HG03457 (cell line): ENCODE data around the gene OMP.

Experiments used
- ATAC-seq: cut with Tn5 transposase; IDR thresholded peaks from one replicate; pipeline ENCODE4 v1.9.1; 2021; ENCODE audit warnings: moderate number of reproducible peaks; ENCODE audit not compliant: unreplicated experiment

The OMP gene

DNA sequence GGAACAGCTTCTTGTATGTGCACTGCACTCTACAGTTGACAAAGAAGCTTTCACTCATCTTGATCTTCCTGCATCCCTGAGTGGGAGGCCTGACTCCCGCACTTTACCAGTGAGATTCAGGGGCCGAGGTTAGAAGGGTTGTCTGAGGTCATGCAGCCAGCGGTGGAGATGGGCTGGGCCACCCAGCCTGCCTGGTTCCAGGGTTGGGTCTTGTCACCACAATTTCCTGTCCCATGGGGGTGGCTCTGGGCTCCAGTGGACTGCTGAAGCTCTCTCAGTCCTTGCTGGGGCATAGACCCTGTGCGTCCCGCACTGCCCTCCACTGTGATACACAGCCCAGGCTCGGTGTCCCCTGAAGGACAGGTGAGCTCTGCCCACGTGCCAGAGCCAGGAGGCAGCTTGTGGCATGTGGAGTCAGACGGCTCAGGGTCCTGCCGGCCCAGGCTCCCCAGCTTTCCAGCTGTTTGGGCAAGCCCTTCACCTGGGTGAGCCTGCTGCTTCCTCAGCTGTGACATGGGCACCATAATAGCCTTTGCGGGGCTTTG, 18.5 kb downstream of the OMP start:
- ATAC-seq, result no peak

DNA sequence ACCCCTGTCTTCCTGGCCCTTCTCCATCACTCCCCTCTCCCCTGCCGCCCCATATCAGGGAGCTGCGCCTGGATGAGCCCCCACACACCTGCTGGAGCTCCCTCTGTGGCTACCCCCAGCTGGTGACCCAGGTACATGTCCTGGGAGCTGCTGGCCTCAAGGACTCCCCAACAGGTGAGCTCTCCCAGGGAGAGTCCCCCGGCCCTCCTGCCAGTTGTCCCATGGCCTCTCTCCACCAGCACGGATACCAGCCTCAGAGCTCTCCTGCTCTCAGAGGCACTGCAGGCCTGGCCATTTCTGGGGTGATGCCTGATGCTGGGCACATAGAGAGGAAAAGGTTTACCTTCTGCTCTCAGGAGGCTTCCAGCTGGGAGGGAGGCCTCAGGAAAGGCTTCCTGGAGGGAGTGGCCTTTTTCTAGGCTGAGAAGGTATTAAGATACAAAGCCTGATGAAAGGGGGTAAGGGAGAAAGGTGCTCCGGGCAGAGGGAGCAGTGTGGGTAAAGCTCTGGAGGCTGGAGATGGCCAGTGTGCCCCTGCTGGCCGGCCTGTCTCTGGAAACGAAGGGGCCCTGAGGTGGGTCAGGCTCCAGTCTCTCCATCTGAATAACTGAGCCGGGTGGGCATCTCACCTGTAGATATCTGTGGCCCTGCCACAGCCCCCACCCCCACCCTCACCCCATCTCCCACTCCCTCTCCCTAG, 19.4 kb downstream of the OMP start:
- no peak for ATAC-seq

DNA sequence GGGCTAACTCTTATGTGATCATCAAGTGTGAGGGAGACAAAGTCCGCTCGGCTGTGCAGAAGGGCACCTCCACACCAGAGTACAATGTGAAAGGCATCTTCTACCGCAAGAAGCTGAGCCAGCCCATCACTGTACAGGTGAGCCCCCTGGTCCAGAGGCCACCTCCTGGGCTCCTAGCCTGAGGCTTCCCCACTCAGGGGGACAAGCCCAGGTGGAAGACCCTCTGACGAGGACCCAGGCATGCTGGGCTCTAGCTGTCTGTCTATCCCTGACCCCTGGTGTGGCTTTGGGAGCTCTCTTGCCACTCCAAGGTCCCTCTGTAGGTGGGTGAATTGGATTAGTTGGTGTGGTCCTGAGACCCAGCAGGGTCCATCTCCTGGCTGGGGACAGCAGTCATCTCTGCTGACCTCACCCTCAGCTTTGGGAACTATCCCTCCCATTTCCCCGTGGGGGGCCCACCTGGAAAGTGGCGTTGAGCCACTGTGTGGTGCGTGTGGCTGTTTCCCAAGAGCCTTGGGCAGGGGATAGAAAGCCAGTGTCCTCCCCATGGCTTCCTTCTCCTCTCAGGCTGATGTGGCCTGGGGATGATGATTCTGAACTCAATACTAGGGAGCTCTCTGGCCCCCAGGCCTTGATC, 20.1 kb downstream of the OMP start:
- ATAC-seq, result no peak

DNA sequence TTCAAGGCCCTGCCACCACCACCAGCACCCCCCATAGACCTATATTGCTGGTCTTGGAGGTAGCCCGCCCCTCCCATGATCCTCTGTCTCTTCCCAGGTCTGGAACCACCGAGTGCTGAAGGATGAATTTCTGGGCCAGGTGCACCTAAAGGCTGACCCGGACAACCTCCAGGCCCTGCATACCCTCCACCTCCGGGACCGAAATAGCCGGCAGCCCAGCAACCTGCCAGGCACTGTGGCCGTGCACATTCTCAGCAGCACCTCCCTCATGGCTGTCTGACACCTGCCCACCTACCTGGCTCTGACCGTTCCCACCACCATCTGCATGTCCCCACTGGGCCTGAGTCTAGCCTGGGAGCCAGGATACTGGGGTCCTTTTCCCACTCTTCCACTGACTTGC, 21.0 kb downstream of the OMP start:
- ATAC-seq, result no peak

- no peak for ATAC-seq
Measured at GRCh38 chr11:77124041-77124440, 21.4 kb downstream of the OMP start.

DNA sequence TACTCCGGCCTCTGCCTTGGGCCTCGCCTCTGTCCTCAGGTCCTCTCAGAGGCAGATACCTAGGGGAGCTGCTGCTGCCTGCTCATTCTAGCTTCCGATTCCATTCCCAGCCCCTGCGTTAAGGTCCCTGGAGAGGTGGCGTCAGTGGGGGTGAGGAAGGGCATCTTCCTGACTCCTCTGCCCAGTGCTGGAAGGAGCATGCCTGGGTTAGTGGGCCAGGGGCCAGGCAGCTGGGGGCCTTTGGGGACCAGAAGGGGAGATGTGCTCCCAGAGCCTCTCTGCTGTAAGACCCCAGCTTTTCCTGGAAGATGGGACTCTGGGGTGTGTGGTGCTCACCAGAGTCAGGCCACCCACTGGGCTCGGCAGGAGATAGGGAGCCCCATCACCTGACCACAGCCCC, 21.8 kb downstream of the OMP start:
- ATAC-seq, result no peak

DNA sequence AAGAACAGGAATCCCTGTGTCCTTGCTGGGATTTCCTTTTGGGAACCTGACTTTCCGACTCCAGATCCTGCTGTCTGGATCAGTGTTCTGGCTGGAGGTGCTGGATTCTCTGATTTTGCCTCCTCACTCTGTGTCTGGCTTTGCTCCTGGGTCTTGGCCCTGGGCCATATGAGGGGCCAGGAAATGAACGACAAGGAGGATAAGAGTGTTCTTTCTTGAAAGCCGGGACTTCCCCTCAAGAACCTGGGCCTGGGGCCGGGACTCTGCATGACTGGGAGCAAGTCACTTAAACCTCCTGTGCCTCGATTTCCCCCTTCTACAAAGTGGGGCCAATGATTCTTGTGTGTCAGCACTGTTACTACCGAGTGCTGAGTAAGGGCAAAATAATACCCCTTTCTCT, 22.6 kb downstream of the OMP start:
- no peak for ATAC-seq

- no peak for ATAC-seq
Measured at GRCh38 chr11:77125695-77126094, 23.1 kb downstream of the OMP start.

- no peak for ATAC-seq
Measured at GRCh38 chr11:77126156-77126775, 23.6 kb downstream of the OMP start.

- no peak for ATAC-seq
Measured at GRCh38 chr11:77126861-77127234, 24.2 kb downstream of the OMP start.

GRCh38 chr11:77127235-77127911, 24.7 kb downstream of the OMP start:
- no peak for ATAC-seq

DNA sequence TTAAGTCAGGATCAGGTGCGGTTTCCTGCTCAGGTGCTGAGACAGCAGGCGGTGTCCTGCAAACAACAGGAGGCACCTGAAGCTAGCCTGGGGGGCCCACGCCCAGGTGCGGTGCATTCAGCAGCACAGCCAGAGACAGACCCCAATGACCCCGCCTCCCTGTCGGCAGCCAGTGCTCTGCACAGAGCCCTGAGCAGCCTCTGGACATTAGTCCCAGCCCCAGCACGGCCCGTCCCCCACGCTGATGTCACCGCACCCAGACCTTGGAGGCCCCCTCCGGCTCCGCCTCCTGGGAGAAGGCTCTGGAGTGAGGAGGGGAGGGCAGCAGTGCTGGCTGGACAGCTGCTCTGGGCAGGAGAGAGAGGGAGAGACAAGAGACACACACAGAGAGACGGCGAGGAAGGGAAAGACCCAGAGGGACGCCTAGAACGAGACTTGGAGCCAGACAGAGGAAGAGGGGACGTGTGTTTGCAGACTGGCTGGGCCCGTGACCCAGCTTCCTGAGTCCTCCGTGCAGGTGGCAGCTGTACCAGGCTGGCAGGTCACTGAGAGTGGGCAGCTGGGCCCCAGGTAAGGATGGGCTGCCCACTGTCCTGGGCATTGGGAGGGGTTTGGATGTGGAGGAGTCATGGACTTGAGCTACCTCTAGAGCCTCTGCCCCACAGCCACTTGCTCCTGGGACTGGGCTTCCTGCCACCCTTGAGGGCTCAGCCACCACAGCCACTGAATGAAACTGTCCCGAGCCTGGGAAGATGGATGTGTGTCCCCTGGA, 25.5 kb downstream of the OMP start, which contains the start of gene MYO7A:
Gene MYO7A (plus strand): TSS at position 327 of the 772 bp plus-strand sequence. CDS start 2,389 bp downstream, outside the sequence.
- no peak for ATAC-seq

GRCh38 chr11:77129069-77129841, 26.6 kb downstream of the OMP start:
- ATAC-seq, result no peak

DNA sequence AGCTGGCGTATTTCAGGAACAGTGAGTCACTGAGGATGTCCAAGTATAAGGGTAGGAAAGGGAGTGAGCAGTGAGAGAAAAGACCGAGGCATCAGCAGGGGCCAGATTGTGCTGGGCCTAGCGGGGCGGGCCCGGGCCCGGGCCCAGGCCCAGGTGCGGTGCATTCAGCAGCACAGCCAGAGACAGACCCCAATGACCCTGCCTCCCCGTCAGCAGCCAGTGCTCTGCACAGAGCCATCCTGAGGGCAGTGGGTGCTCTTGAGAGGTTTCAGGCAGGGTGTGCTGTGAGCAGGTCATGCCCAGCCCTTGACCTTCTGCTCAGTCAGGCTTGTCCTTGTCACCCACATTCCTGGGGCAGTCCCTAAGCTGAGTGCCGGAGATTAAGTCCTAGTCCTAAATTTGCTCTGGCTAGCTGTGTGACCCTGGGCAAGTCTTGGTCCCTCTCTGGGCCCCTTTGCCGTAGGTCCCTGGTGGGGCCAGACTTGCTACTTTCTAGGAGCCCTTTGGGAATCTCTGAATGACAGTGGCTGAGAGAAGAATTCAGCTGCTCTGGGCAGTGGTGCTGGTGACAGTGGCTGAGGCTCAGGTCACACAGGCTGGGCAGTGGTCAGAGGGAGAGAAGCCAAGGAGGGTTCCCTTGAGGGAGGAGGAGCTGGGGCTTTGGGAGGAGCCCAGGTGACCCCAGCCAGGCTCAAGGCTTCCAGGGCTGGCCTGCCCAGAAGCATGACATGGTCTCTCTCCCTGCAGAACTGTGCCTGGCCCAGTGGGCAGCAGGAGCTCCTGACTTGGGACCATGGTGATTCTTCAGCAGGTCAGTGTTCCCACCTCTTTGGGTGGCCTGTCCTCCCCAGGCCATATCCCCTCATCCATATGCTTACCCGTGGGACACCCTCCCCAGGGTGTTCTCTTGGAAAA, 27.5 kb downstream of the OMP start:
- no peak for ATAC-seq

- ATAC-seq, result no peak
Measured at GRCh38 chr11:77130763-77131513, 28.3 kb downstream of the OMP start.

- ATAC-seq, result no peak
Measured at GRCh38 chr11:77131560-77131959, 28.9 kb downstream of the OMP start.

DNA sequence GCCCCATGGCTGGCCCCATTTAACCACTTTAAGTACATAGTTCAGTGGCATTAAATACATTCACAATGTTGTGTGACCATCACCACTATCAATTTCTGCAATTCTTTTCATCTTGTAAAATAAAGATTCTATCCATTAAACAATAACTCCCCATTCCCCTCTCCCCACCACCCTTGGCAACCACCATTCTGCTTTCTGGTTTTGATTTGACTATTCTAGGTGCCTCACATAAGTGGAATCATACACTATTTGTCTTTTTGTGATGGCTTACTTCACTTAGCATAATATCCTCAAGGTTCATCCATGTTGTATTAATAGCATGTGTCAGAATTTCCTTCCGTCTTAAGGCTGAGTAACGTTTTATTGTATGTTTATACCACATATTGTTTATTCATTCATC, 32.4 kb downstream of the OMP start:
- no peak for ATAC-seq

DNA sequence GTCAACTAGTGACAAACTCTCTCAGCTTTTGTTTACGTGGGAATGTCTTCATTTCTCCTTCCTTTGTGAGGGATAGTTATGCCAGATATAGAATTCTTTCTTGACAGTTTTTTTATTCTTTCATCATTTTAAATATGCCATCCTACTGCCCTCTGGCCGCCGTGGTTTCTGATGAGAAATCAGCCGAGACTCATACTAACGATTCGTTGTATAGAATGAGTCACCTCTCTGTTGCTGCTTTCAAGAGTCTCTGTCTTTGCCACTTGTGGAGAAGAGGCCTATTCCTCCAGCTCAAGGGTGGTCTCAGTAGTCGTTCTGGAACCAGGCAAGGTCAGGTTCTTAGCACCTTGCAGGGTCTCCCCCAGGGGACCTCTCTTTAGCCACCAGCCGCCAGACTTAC, 33.4 kb downstream of the OMP start:
- ATAC-seq, result no peak
